ENCODE results near the gene ATAD3C.
"Not testable (repeated sequence)": the region's sequence is repeated elsewhere in the genome, so short reads cannot be mapped to it uniquely, and the experiment has no call there.

ATAD3C gene

DNA sequence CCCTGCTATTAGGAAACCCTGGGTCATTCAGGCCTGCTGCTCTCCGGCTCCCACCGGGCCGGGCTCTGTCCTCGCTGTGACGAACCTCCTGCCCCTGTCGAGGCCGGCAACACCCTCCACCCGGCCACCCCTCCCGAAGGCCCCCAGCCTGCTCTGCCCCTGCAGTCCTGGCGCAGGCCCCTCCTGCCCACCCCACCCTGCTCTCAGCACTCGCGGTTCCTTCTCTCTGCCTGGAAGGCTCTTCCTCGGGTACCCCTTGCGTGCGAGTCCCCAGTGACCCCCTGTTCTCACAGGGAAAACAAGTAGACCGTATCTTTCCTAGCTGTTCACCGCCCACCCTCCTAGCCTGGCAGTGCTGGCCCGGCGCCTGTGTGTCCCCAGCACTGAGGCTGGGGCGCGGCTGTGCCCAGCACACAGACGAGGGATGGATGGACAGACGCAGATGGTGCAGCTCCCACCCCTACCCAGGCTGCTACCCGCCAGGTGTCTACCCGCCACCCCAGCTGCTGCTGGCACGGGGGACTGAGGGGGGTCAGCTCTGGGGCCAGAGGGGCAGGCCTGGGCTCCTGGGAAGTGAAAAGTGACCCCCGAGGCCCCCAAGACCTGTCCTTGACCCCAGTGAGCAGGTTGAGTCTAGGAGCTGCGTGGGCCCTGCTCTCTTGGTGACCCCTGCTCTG is 17.1 kb upstream of the ATAD3C start:
- no peak for DNase-seq

DNA sequence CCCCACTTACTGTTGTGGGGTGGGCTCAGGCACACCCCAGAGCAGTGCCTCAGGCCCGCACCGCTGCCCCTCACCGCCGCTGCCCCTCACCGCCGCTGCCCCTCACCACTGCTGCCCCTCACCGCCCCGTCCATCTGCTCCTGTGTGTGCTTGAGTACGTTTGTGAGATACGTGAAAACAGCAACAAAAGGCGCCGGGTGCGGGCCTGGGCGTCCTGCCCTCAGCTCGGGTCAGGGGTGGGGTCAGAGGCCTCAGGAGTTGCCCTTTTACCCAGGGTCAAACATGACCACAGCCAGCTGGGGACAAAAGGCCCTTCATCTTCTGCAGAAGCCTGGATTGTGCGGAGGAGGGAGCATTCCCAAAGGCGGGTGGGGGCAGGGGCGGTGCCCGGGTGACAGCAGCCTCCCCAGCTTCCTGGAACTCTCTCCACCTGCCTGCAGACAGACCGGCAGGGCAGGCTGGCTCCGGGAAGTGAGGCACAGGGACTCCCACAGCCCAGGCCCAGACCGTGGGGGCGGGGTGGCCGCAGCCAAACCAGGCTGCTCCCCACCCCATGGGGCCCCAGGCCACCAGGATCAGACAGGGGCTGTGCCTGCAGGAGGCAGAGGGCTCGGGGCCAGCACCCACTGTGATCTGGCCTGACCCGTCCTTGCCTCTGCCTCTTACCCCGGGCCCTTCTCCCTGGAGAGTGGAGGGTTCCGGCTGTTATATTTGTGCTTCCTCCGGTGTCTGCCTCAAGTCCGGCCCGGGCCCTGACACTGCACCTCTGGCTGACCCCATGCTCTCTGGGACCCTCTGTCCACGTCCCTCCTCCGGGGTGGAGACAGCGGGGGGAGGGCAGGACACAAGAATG is 16.3 kb upstream of the ATAD3C start:
- DNase-seq = no peak

DNA sequence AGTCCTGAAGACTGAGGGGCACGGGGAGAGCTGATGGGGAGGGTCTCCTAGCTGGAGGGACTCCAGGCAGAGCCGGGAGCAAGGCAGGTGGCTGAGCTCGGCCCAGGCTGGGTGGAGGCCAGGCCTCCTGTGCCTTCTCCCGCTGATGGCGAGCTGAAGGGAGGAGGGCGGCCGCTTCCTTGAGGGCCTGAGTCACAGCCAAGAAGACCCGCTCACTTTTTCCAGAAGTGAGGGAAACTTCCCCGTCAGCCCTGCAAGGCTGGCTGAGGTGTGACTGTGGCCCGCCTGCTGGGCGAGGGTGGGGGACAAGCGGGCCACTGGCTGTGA is 15.7 kb upstream of the ATAD3C start:
- peak; percentile 81 for DNase-seq

DNA sequence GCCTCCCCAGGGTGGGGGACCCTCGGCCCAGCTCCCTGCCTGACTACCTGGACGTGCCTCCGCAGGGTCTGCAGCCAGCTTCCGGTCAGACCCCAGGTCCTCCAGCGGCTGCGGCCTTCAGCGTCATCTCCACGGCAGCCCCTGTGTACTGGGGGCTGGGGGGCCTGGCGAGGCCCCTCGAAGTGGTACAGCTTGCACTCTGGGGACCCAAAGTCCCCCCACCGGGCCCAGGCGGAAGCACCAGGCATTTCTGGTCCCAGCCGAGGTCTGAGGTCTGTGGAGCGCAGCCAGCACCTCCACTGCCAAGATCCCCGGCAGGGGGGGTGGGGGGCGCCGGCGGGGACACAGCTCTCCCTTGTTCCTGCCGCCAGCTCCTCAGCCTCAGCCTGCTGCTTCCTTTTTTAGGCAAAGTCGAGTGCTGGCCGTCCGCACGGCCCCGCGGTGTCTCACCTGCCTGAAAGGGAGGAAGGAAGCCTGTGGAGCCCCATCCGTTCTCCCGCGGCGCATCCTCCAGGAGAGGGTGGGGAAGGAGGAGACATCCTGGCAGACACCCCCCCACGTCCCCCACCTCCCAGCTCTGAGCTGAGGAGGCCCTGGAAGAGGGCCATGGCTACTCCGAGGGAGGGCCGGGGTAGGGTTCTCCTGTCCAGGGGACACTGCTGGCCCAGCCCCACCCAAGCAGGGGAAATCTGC is 15.2 kb upstream of the ATAD3C start:
- DNase-seq = no peak

DNA sequence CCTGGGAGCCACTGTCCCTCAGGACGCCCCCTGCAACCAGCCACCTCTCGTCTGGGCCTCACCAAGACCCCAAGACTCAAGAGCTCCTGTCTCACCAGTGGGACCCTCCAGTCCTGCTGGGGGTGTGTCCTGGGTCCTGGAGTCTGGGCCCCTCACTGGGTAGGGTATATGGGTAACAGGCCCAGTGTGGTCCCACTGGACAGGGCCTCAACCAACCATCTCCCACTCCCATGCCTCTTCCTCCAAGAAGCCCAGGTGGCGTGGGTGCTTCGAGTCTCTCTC is 14.7 kb upstream of the ATAD3C start:
- no peak for DNase-seq

DNA sequence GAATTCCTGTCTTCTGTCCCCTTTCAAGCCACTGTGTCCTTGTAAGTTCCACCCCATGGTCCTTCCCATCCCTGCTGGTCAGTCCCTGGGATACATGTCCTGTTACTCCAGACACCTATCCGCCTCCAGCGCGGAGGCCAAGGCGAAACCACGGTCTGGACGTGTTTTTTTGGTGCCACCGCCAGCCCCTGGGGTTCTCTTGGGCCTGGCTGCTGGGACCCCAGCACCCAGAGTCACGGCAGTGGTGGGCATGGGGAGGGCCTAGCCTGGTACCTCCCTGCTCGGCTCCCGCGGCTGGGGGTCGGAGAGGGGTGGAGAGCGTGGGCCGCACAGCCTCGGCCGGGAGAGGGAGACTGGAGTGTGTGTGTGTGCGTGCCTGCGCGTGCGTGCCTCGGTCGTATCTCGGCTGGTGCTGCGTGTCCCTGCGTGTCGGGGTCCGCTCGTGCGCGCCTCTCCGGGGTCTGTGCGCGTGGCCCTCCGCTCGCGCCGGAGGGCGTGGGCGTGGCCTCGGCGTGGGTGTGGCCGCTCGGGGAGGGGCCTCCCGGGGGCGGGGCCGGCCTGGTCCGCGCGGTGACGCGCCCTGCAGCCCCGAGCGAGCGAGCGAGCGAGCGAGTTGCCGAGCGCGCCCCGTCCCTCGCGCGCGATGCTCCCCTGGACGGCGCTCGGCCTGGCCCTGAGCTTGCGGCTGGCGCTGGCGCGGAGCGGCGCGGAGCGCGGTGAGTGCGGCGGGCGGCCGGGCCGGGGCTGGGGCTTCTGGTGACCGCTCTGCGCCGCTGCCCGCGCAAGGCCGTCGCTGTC is 14.2 kb upstream of the ATAD3C start, which contains the start of gene VWA1:
Gene VWA1 (plus strand): TSS at position 585 of the 798 bp plus-strand sequence. CDS start 59 bp downstream, at position 644.
- DNase-seq = peak; percentile 91

DNA sequence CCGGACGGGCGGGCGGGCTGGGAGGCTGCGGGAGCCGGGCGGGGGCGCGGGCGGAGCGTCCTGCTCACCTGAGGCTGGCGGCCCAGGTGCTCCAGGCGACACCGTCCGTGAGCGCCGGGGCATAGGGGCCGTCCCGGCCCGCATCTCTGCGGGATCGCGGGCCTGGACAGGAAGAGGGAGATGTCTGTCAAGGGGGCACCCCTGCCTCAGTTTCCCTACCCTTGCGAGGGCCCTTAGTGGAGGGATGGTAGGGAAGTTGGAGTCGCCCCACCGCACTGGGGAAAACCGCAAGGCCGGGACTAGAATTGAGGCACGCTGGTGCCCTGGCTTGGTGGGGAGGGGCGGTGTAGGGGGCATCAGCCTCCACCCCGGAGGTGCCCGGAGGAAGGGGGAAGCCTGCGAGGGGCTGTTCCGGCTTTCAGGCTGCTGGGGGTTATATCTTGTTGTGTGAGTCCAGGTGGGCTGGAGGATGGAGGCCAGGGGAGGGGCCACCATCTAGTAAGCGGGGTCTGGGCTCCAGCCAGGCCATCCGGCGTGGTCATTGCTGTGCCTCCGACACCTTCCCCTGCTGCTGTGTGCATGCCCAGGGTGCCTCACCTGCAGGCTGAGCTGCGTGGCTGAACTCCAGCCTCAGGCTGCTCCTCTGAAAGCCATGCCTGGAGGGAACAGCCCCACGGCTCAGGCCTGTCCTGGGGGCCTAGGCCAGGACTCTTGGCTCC is 13.4 kb upstream of the ATAD3C start:
- DNase-seq = no peak

DNA sequence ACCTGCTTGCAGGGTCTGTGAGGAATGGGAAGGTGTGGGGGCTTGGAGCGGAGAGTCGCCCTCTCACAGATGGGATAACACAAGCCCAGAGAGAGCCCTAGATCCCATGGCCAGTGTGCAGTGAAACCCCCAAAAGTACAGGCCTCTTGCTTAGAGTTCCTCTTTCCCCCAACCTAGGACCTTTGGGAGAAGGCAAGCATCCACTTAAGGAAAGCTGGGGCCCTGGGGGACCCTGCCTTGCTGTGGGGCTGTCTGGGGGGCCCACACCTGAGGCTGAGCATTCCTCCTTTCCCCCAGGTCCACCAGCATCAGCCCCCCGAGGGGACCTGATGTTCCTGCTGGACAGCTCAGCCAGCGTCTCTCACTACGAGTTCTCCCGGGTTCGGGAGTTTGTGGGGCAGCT is 12.9 kb upstream of the ATAD3C start:
- DNase-seq = no peak

DNA sequence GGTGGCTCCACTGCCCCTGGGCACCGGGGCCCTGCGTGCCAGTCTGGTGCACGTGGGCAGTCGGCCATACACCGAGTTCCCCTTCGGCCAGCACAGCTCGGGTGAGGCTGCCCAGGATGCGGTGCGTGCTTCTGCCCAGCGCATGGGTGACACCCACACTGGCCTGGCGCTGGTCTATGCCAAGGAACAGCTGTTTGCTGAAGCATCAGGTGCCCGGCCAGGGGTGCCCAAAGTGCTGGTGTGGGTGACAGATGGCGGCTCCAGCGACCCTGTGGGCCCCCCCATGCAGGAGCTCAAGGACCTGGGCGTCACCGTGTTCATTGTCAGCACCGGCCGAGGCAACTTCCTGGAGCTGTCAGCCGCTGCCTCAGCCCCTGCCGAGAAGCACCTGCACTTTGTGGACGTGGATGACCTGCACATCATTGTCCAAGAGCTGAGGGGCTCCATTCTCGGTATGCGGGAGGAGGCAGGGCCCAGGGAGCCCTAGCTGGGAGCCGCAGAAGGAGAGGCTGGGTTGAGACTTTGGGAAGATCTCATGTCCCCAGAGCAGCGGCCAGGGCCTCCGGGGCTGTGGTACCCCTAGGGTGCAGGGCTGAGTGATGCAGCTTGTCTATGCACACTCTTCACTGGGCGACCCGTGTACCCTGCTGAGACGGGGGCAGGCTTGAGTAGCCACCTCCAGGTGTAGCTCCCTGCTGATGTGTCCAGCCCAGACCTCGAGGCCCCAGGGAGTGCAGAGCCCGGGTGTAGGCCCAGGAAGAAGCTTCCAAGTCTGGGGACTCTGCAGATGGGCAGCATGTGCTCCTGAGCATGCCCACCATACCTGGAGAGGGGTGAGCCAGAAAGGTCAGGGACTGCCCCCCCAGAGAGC is 12.2 kb upstream of the ATAD3C start:
- no peak for DNase-seq

DNA sequence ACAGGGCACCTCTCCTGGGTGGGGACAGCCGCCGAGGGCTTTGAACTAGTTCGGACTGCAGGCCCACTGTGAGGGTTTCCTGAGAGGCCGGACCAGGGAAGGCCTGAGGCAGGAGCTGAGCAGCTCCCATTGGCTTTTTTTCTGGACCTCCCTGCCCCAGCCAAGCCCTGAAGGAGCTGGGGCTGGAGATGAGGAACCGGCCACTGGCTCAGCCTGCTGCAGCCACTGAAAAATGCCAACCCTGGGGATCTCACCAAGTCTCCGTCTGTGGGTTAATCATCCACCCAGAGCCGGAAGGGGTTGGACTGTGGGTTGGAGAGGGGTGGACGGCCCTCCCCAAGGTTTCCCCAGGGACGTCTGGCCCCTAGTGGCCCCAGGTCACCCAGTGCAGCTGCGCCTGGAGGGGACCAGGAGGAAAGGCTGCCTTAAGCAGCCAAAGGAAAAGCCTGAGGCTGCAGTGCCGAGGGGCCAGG is 11.5 kb upstream of the ATAD3C start:
- DNase-seq = no peak

DNA sequence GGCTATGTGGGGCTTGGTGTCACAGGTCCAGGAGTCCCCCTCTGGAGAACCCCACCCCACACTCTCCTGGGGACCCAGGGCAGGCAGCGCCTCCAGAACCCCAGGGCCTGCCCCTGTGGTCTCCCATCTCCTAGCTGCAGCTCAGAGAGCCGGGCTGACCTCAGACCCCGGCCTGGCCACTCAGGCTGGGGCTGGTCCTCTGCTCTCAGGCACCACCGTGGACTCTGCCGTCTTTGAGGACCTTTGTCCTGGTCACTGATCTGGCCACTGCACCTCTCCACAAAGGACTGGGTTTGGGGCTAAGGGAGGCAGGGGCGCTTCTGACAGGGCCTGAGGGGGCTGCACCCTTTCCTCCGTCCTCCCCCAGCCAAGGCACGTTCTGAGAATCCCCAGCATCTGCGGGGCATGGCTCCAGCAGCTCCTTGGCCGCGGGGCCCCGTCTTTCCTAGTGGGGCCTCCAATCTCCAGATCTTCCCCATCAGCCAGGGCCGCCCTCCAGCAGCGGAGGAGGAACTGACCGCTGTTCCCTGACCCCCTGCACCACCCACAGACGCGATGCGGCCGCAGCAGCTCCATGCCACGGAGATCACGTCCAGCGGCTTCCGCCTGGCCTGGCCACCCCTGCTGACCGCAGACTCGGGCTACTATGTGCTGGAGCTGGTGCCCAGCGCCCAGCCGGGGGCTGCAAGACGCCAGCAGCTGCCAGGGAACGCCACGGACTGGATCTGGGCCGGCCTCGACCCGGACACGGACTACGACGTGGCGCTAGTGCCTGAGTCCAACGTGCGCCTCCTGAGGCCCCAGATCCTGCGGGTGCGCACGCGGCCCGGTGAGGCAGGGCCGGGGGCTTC is 10.7 kb upstream of the ATAD3C start:
- no peak for DNase-seq

DNA sequence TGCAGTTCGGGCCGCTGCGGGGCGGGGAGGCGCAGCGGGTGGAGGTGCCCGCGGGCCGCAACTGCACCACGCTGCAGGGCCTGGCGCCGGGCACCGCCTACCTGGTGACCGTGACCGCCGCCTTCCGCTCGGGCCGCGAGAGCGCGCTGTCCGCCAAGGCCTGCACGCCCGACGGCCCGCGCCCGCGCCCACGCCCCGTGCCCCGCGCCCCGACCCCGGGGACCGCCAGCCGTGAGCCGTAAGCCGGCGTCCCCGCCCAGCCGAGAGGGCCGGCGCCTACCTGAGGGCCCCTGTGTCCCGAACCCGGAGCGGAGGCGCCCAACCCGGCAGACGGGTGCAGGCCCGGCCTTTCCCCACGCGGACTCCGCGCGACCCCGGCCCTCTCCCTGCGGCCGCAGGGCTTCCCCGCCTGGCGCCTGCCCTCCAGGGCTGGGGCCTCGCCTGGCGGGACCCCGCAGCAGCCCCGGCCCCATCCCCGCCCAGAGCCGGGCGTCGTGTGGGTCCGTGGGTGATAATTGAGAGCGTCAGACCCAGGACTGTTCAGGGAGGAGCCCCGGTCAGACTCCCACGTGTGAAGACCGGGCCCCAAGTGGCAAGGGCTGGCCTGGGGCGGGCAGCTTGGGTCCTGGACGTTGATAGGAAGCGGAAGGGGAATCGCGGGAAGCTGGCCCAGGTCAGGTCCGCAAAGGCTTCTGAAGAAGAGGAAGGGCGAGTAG is 9.8 kb upstream of the ATAD3C start:
- DNase-seq = no peak

DNA sequence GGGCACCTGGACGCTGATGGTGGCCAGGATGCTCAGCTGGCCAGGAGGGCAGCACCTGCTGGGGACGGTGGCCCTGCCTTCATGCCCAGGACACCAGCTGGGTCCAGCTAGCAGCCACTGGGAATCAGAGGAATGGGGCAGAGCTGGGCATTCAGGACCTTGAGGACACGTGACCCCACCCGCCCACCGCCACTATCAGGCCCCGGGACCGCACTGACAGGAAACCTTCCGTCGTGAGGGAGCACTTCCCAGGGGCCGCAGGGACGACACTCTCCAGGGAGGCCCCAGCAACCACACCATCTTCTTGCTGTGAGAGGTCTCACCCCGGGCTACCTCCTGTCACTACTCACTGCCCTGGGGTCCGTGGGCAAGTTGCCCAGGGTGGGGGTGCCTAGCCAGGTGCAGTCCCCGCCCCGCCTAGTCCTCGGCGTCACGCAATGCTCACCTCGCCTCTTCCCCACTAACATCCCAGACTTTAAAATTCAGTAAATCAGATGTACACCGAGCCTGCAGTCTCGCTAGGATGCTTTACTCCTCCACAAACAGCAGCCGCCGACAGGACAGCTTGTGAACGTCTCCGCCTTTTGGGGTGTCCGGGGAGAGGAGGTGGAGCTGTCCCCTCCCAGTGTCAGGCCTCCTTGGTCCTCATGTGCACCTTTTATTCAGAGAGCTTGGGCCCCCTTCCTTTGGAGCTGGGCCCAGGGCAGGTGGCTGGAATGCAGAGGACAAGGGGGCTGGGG is 9.1 kb upstream of the ATAD3C start:
- no peak for DNase-seq

DNA sequence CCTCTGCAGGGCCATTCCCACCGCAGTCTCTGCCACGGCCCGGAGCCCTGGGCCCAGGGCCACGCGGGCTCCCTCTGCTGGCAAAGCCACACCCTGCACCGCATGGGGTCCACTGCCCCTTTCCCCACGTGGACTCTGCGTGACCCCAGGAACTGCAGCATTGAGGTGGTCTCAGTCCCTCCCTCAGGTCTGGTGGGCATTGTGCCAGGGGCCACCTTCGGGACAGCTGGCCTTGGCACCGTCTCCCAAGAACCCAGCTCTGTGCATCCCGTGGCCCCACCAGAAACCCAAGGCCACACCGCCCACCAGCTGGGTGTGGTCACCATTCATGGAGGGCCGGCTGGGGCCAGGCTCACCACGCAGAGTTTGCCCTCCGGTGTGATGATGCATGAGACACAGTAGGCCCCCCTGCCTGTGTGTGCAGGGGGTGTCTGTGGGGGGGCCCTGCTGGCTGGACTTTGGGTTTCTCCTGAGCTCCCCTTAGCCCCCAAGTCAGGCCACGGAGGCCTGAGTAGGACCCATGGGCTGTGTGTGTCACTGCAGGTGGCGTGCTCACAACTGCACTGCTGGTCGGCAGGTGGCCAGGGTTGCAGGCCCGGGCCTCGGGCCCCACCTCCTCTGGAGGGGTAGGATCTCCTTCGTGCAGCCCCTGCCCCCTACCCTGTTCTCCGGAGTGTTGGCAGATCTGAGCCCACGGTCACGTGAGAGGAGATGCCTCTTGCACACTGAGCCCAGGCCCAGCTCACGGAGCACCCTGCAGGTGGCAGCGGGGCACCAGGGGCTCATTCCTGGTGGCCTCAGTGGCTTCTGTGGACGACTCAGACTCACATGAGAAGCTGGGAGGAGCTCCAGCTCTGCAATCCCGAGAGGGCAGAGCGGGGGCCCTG is 8.2 kb upstream of the ATAD3C start:
- DNase-seq = peak; percentile 88

DNA sequence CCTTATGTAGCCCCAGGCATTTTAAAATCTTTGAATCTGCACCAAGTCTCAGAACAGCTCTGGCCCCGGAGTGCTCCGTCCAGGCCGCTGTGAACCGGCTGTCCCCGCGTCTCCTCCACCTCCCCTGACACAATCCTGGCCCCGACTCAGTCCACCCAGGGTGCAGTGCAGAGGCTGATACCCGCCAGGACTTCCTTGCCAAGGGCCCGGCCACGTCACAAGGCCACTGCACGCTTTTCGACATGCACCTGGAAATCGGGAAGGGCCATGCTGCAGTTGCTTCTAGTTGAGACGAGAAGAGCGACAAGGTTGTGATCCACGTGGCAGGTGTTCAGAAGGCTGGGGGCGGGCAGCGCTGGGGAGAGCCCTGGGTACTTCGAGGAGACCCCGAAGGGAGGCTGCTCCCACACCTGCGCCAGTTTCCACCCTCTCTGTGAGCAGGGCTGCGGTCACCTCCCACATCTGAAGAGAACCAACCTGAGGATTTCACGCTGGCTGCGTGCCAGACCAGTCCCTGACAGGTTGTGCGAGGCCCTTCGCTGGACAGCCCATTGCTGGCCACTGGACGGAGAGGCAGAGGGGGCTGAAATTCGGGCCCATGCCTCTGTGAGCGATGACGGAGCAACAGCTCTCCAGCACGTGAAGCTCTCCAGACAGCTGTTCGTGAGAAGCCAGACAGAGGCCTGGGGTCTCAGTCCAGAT is 7.3 kb upstream of the ATAD3C start:
- no peak for DNase-seq

DNA sequence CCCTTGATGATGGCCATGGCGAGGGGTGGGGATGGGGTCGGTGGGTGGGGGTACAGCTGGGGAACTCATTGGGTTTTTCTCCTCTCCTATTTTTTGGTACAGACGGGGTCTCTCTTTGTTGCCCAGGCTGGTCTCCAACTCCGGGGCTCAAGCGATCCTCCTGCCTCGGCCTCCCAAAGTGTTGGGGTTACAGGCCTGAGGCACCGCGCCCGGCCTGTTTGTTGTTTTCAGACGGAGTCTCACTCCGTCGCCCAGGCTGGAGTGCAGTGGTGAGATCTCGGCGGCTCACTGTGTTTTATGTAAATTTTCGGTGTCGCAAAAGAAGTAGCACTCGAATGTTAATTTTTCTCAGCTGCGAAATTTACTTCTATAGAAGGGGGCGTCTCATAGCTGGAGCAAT is 2.9 kb upstream of the ATAD3C start:
- DNase-seq = not testable (repeated sequence)

DNA sequence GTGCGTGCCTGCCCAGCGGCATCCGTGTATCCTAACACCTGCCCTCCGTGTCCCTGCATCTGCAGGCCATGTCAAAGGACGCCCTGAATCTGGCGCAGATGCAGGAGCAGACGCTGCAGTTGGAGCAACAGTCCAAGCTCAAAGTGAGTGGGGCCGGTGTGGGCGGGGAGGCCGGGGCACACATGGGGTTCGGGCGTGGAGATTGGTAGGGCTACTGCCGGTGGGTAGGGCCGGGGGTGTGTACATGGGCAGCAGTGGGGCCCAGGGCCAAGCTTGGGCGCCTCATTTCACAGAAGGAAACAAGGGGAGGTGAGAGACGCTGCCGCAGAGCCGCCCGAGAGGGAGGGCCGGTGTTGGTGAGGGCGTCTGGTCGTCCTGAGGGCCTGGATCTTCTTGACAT is 1.1 kb downstream of the ATAD3C start:
- not testable (repeated sequence) for DNase-seq

Measured in activated CD8-positive, alpha-beta memory T cell treated with anti-CD3 and anti-CD28 coated beads, Interleukin-2, amount 50 U/mL, for 48 hours (primary cell).